Activated T-cell treated with anti-CD3 and anti-CD28 coated beads for 48 hours (primary cell): ENCODE measurements around the gene SLC38A10.
"Not testable (repeated sequence)": the region's sequence is repeated elsewhere in the genome, so short reads cannot be mapped to it uniquely, and the experiment has no call there.

Experiments used
- DNase-seq: peaks from one replicate; pipeline ENCODE4 v3.0.0-alpha.2; 2020; ENCODE audit warnings: low read depth

The SLC38A10 gene

DNA sequence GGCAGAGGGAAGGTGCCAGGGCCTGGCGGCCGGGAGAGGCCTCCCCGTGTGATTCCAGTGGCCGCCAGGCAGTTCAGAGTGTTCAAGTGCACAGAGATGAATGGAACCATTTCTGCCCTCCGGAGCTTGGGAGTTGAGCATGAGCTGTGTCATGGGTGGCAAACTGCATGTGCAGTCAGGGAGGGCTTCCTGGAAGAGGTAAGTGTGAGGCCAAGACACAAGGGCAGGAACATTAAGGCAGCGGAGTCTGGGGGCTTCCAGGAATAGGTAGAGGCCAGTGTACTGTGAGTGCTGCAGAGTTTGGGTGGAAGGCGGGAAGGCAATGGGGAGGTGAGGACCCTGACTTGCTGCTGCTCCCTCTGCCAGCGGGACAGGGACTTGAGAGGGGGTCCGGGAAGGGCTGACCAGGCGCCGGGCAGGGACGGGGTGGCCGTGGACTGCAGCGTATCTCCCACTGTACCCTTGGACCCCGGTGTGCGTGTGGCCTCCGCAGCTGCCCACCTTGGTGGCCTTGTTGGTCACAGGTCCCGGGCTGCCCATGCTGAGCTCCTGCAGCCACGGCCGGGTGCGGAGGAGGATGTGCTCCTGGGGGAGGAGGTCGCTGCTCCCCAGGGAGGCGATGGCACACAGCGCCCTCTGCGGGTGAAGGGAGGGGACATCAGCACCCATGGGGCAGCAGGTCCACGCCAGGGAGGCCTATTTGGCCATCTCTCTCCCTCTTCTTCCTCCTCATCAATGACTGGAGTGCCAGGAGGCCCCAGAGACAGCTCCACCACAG is 64.9 kb downstream of the SLC38A10 start:
- DNase-seq, result no peak

DNA sequence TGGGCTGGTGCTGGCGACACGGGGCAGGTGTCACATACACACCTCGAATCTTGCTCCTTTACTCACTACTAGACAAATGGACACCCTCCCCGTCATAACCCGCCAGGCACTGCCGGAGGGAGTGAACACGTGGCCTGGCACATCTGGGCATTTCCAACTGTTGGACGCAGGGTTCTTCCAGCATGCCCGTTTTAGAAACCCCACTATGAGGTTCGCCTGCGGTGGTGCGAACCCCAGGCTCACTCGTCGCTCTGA is 65.5 kb downstream of the SLC38A10 start:
- DNase-seq, result no peak

DNA sequence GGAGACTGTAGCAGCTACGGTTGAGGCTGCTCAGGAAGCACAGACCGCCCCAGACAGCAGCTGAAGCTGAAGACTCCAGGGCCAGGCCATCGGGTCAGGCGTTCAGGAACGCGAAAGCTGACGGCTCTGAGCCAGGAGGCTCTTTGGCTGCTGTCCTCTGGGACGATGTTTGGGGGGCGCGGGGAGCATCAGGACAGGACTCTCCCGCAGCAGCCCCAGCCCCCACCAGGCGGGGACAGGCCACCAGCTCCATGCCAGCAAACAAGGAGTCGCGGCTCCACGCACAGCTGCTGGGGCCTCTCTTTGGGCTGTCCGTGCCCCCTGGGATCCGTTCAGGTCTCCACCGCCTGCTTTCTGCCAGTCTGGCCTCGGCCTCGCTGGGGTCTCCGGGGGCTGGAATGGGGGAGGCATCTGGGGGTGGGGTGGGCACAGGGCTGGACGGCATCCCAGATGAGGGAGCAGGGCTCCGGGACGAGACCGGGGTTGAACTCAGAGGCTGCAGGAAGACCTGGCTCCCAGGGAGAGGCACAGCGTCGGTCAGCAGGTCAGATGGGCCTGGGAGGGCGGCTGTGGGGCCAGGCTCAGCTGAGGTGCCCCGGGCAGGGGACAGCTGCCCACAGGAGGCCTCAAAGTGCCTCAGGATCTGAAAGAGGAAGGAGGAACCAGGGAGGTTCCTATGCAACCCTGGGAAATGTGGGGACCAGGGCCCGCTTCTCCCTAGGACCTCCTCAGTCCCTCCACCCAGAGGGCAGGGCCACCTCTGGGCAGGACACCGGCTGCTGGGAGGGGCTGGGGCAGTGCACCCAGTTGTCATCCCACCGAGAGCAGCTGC is 66.1 kb downstream of the SLC38A10 start:
- no peak for DNase-seq

DNA sequence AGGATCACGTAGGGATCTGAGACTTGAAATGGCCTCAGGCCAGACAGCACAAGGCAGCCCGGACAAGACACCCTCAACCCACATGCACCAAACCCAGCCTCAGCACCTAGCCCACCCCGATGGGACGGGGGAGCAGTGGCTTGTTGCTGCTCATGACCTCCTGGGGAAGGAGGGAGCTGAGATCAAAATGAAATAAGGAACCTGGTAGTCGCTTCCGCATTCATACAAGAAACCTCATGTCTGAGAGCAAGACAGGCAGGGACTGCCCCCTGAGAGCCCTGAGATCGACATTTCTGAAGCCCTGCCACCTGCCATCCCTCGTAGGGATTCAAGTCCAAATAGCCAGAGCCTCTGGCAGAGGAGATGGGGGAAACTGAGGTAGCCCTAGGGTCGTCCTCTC is 66.7 kb downstream of the SLC38A10 start:
- DNase-seq, result no peak

DNA sequence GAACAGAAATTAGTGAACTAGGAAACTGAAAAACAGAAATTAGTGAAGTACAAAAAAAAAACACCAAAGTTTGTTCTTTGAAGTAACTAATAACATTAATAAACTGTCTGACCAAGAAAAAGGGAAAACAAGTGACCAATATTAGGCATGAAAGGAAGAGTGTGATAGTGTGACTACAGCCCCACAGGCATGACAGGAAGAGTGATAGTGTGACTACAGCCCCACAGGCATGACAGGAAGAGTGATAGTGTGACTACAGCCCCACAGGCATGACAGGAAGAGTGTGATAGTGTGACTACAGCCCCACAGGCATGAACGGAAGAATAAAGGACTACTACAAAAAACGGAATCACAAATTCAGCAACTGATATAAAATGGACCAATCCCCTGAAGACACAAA is 67.5 kb downstream of the SLC38A10 start:
- not testable (repeated sequence) for DNase-seq

DNA sequence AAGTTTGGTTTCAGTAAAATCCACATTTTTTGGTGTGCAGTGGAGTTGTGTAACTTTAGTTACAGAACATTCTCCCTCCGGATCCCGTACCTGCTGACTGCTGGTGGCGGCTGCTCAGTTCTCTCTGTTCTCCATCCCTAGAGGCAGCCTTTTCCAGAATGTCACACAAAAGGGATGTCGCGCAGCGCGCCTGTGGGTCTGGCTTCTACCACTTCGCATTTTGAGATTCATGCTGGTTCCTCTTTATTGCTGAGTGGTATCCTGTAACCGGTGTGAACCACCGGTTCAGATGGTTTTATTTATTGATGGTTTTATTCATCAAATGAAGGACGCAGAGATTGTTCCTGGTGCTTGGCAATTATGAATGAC is 71.4 kb downstream of the SLC38A10 start:
- DNase-seq, result no peak

DNA sequence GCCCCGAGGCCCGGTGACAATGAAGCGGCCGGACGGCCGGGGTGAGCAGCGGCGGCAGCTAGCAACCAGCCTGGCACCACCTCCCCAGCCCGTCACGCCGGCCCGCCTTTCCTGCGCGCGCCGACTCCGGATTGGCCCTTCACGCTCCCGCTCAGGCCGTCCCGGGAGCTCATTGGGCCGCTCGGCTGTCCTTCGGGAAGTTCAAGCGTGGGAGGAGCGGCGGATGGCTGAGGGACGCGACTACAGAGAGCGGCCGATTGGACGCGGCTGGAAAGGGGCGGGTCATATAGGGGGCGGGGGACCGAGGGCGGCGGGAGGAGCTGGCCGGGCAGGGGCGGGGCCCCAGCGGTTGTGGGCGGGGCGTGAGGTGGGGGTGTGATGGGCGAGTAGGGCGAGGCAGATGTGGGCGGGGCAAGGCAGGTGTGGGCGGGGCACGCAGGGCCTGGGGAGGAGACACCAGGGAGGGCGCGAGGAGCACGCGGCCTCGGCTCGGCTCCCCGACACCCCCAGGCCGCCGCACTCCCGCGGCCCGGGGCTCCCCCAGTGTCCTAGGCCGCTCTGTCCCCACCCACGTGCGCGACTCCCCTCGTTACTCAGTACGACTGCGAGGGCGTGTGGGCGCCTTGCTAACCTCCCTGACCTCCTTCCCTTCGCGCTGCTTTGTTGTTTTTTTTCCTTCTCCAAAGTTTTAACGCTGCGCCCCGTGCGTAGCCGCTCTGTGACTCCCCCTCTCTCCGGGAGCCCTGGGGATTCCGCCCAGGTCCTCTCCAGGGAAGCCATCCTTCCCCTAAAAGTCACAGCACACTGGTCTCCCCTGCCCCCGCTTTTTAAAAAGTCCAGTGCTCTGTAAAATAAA is 72.0 kb downstream of the SLC38A10 start, which contains the start of gene CEP131:
Gene CEP131 (minus strand): TSS at position 60 of the 856 bp plus-strand sequence. CDS start 2,909 bp downstream, outside the sequence.
- DNase-seq, result peak; percentile 99

DNA sequence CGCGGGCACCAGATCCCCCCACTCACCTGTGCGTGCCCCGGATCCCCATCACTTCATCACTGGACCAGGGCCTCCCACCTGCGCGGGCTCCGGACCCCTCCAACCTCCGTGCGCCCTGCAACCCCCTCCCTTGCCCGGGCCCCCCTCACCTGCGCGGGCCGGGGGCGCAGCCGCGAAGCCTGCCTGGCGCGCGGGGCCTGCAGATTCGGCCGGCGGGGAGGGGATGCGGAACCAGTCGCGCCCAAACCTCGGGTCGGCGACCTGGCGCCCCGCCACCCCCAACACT is 72.5 kb downstream of the SLC38A10 start:
- no peak for DNase-seq

DNA sequence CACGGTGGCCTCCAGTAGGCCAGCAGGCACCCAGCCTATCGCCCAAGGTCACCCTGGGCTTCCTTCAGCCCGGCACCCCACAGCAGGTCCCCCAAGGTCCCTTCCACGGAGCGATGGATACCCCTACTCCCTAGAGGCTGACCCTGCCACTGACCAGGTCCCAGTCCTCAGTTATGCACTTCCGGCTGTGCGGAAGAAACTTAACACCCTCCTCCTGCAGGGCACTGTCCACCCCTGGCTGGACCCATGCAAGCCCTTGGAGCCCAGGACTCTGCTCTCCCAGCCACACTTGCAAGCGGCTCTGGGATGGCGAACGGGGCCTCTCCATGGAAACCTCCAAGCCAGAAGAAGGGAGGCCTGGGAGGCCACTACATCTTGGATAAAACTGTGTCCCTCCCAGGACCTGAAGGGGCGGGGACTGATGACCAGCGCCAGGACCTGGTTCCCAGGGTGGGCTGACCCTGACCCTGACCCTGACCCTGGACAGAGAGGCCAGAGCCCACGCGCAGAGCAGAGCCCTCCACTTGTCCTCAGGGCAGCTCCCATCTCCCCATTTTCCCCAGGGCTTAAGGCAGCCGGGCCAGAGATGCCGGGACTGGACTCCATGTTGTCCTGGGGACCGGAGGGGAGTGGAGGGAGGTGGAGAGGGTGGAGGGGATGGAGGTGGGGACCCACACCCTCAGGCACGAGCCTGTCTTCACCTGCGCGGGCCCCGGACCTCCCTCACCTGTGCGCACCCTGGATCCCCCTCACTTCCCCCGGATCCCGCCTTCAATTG is 73.1 kb downstream of the SLC38A10 start:
- DNase-seq, result no peak

DNA sequence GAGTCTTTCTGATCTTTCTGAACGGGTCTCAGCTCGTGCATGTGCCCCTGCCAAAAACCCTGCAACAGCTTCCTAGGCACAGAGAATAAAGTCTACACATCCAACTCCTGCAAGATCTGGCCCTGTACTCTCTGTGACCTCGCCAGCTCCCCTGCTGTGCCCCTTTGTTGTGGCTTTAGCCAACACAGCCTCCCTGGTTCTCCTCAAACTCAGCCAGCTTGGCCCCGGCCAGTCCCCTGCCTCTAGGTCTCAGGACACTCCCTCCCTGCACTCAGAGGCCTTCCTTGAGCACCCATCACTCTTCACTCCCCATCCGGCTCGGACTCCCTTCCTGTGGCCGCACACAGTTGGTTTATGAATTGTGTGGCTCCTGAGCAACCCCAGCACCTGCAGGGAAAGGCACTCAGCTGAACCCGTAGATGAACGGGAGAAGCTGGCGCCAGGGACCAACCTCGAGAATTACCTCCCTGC is 73.7 kb downstream of the SLC38A10 start:
- no peak for DNase-seq

DNA sequence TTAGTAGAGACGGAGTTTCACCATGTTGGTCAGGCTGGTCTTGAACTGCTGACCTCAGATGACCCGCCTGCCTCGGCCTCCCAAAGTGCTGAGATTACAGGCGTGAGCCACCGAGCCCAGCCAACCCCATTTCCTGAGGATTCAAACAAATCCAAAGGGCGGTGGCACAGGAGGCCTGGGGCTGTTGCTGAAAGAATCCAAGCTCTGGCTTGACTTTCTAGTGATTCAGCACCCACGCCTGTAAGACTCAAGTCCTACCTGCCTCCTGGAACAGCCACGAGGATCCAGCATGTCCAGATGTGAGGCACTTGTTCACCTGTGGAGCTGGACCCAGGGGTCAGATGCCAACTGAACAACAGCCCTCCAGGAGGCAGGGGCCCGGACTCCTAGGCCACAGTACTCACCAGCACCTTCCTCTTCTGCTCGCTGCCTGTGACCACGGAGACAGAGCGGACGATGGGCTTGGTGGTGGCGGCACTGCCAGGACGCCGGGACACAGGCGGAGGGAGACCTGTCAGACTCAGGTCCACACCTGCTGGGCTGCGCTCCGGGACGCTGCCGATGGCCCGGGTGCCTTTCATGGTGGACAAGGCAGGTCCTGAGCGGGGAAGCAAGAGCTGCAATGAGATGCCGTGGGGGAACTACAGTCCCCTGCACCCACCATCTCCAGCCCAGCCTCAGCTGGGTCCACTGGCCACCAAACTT is 75.5 kb downstream of the SLC38A10 start:
- DNase-seq, result no peak

DNA sequence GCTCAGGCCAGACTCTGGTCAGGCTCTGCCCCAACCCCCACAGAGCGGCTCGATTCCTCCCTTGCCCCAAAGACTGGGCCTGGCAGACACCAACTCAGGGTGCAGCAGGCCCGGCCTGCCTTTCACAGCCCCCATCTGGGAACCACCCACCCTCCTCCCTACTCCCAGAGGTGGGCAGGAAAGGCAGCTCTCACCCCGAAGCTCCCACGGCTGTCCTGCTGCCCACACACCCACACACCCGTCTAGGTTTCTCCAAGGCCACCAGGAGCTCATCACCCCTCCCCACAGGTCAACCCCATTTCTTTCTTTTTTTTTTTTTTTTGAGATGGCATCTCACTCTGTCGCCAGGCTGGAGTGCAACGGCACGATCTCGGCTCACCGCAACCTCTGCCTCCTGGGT is 76.1 kb downstream of the SLC38A10 start:
- DNase-seq, result no peak

DNA sequence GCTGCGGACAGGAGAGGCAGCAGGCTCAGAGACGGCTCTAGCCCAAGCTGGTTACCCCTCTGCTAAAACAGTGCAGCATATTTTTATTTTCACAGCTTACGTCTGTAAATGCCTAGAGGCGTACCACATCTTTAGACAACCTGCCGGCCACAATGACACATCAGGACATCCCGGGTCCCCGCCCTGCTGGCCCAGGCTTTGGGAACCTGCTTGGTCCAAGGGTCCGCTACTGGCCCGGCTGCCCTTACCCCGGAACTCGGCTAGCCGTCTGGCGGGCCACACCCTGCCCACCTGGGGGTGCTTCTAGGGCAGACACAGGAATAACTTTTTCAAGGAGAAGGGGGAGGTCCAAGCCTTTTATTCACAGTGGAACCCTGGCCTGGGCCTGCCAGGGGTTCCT is 76.6 kb downstream of the SLC38A10 start:
- DNase-seq, result no peak

DNA sequence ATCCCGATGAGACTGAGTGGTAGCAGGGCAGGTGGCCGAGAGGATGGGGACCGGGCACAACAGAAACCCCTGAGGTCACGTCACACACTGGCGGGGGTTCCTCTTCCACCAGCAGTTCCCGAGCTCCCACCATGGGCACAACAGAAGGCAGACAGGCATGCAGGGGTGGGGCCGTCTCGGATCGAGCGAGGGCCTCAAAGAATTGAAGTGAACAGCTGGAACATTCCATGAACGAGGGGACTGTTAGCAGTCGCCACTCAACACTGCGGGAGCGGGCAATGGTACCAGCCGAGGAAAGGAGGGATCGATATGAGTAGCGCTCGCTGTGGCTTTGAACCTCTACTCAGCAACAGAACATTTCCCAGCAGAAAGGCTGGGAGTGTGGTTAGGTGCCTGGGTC is 77.6 kb downstream of the SLC38A10 start:
- DNase-seq, result no peak

DNA sequence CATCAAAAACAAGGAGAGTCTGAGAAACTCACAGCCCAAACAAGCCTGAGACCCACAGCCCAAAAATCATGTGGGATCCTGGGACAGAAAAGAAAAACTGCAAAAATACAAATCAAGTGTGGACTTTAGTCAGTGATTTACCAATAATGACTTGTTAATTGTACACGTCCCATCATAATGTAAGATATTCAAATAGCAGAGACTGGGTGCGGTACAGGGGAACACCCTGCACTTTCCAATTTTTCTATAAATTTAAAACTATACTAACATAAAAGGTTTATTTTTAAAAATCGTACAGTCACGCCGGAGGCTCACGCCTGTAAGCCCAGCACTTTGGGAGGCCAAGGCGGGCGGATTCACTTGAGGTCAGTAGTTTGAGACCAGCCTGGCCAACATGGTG is 81.1 kb downstream of the SLC38A10 start:
- no peak for DNase-seq

DNA sequence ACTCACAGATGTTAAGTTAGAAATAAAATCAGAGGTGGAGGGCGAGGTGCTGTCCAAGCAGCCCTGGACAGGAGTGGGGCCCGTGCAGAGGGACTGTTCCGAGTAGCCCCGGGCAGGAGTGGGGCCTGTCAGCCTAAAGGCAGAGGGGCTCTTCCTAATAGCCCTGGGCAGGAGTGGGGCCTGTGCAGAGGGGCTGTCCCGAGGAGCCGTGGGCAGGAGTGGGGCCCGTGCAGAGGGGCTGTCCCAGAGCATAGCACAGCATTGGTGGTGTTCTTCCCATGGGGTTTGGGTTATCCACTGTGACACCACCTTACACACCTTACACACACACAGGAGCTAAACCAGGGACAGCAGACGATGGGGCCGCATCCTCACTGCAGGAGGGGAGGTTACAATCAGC is 82.7 kb downstream of the SLC38A10 start:
- no peak for DNase-seq

DNA sequence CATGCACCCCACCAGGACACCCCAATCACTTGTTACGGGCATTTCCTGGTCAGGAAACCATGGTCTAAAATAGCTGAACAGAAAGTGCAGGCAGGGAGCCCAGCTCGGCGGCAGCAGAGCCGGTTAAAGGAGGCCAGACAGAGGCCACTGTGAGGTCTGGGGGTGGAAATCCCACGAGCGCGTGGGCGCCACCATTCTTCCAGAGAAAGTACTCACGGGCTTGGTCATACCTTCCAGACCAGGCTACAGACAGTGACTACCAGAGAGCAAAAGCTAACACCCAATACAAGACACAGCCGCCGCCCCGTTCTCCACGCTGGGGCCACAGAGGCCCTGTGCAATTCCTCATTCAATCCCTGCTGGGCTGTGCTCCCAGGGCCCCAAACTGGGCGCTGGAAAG is 84.2 kb downstream of the SLC38A10 start:
- no peak for DNase-seq

DNA sequence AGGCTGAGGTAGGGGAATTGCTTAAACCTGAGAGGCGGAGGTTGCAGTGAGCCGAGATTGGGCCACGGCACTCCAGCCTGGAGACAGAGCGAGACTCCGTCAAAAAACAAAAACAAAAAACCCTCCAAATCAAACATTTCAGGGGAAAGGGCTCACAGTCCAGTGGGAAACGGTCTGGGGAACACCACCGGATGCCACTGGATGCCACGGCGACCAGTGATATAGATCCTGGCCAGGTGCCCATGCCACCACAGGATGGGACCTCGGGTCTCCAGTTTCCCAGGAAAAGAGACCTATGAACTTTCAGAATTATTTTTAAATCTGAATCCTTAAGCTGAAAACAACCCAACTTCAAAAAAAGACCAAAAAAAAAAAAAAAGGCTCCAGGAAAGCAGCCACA is 84.6 kb downstream of the SLC38A10 start:
- DNase-seq, result no peak

DNA sequence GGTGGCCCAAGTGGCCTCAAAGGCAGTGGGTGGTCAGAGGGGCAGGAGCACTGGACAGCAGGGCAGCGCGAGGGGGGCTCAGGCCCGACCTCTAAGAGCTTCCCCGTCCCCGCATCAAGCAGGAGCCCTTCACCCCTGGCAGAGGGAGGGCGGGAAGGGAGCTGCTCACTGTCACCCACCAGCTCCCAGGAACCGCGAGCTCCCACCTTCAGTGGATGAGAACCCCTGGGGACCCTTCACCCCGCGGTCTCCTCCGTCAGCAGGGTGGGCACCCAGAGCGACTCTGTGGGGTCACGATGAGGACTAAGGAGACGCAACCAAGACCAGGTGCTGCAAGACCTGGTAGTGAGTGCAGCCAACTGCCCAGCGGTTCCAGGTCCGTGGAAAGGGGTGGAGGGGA is 86.0 kb downstream of the SLC38A10 start:
- no peak for DNase-seq

DNA sequence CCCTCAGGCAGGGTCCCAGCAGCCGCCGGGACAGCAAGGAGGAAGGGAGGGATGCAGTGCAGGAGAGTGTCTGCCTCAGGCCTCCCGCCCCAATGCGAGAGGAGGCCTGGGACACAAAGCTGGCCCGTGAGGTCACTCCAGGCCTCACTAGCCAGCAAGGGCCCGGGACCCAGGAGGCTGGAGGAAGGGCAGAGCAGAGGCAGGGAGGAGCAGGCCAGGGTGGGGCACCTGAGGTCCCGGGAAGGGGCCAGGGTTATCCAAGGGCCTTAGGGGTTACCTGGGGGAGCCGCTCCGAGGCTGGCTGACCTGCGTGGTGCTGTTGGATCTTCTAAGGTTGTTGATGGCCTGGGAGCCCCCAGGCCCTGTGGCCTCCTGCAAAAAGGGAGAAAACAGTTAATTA is 86.5 kb downstream of the SLC38A10 start:
- no peak for DNase-seq
